GM23338 (cell line): Measurements from ENCODE around the gene HERC2. TPM values are rescaled to one million over a fixed set of nuclear protein-coding genes. Genes with fewer than 3 reads are reported as not detected.

Experiments used
- ATAC-seq: fragments of 200-7000 bp; cut with Tn5 transposase; 3 replicates; pipeline ENCODE4 v1.9.1; 2020
- DNase-seq: peaks from one replicate; pipeline ENCODE4 v3.0.0-alpha.2; 2015; ENCODE audit warnings: low spot score
- H2AFZ ChIP-seq: fragments of 200-600 bp; sonication (generic); 2 replicates; pipeline ENCODE4 v1.8.0; 2016; ENCODE audit warnings: antibody characterized with exemption, mild to moderate bottlenecking, moderate library complexity
- H3F3A ChIP-seq: fragments of 200-600 bp; sonication (generic); replicated peaks from 2 replicates; pipeline ENCODE4 v1.8.0; 2017; ENCODE audit warnings: antibody characterized with exemption, mixed run types, low read depth
- H3K27ac ChIP-seq: fragments of 200-600 bp; sonication (generic); 2 replicates; pipeline ENCODE4 v1.6.1; 2016; ENCODE audit warnings: low read depth
- H3K27me3 ChIP-seq: fragments of 200-600 bp; sonication (generic); 2 replicates; pipeline ENCODE4 v1.8.0; 2016; ENCODE audit warnings: mild to moderate bottlenecking, mixed run types, moderate library complexity; ENCODE audit not compliant: insufficient read depth
- H3K36me3 ChIP-seq: fragments of 200-600 bp; sonication (generic); 2 replicates; pipeline ENCODE4 v1.8.0; 2016; ENCODE audit warnings: mild to moderate bottlenecking; ENCODE audit not compliant: insufficient read depth
- H3K4me1 ChIP-seq: fragments of 200-600 bp; sonication (generic); 2 replicates; pipeline ENCODE4 v1.8.0; 2016; ENCODE audit warnings: mild to moderate bottlenecking, moderate library complexity; ENCODE audit not compliant: insufficient read depth
- H3K4me2 ChIP-seq: fragments of 200-600 bp; sonication (generic); 2 replicates; pipeline ENCODE4 v1.7.1; 2017; ENCODE audit warnings: mixed run types
- H3K4me3 ChIP-seq: fragments of 200-600 bp; sonication (generic); 2 replicates; pipeline ENCODE4 v1.6.1; 2016; ENCODE audit warnings: mixed run types
- H3K79me2 ChIP-seq: fragments of 200-600 bp; sonication (generic); replicated peaks from 2 replicates; pipeline ENCODE4 v1.8.0; 2017; ENCODE audit warnings: mild to moderate bottlenecking; ENCODE audit not compliant: insufficient read depth
- H3K9me2 ChIP-seq: fragments of 200-600 bp; sonication (generic); 2 replicates; pipeline ENCODE4 v1.8.0; 2017; ENCODE audit not compliant: insufficient read depth
- H4K20me1 ChIP-seq: fragments of 200-600 bp; sonication (generic); replicated peaks from 2 replicates; pipeline ENCODE4 v1.8.0; 2017; ENCODE audit warnings: mild to moderate bottlenecking; ENCODE audit not compliant: insufficient read depth
- H3K27ac Mint-ChIP-seq: 2 replicates; pipeline ENCODE4 v1.8.0; 2020; ENCODE audit warnings: inconsistent platforms, mild to moderate bottlenecking, moderate library complexity, mixed read lengths
- H3K27me3 Mint-ChIP-seq: 3 replicates; pipeline ENCODE4 v1.8.0; 2022; ENCODE audit warnings: low read depth, mild to moderate bottlenecking, moderate library complexity, mixed read lengths, inconsistent platforms; ENCODE audit not compliant: insufficient read depth, poor library complexity
- H3K36me3 Mint-ChIP-seq: 3 replicates; pipeline ENCODE4 v1.8.0; 2021; ENCODE audit warnings: low read depth, mild to moderate bottlenecking, inconsistent platforms, moderate library complexity, mixed read lengths
- H3K4me1 Mint-ChIP-seq: 3 replicates; pipeline ENCODE4 v1.8.0; 2020; ENCODE audit warnings: mild to moderate bottlenecking, inconsistent platforms, mixed read lengths
- H3K4me3 Mint-ChIP-seq: 3 replicates; pipeline ENCODE4 v1.8.0; 2021; ENCODE audit warnings: moderate library complexity, mild to moderate bottlenecking, inconsistent platforms, mixed read lengths
- H3K9me3 Mint-ChIP-seq: 3 replicates; pipeline ENCODE4 v1.8.0; 2020; ENCODE audit warnings: moderate library complexity, mild to moderate bottlenecking, inconsistent platforms, mixed read lengths
- CREB1 ChIP-seq: fragments of 250-450 bp; sonication (Bioruptor Pico); IDR thresholded peaks from 2 replicates; pipeline ENCODE4 v1.5.0; 2020; ENCODE audit warnings: low read depth, mild to moderate bottlenecking, moderate library complexity
- CTCF ChIP-seq, 2 experiments: fragments of 200-600 bp in 1 of 2; sonication (generic) in 1 of 2; conservative IDR thresholded peaks; 2 replicates each; pipeline versions ENCODE4 v1.5.1 to v1.6.1; 2016 to 2017; ENCODE audit warnings: antibody characterized with exemption in 2 of 2, low read depth in 2 of 2, mild to moderate bottlenecking in 2 of 2, moderate library complexity in 1 of 2
- EZH2 ChIP-seq: fragments of 200-600 bp; sonication (generic); IDR thresholded peaks from one replicate; pipeline ENCODE4 v1.8.0; 2017; ENCODE audit warnings: antibody characterized with exemption, mild to moderate bottlenecking, low read depth; ENCODE audit not compliant: unreplicated experiment
- EZH2phosphoT487 ChIP-seq: fragments of 200-600 bp; sonication (generic); IDR thresholded peaks from one replicate; pipeline ENCODE4 v1.8.1; 2018; ENCODE audit warnings: antibody characterized with exemption; ENCODE audit not compliant: unreplicated experiment
- JUNB ChIP-seq: IDR thresholded peaks from one replicate; pipeline ENCODE4 v1.6.1; 2016; ENCODE audit warnings: antibody characterized with exemption; ENCODE audit not compliant: unreplicated experiment
- NANOG ChIP-seq: IDR thresholded peaks from 2 replicates; pipeline ENCODE4 v1.6.1; 2016; ENCODE audit warnings: antibody characterized with exemption, borderline replicate concordance
- POLR2AphosphoS5 ChIP-seq: IDR thresholded peaks from 2 replicates; pipeline ENCODE4 v1.6.1; 2016; ENCODE audit warnings: antibody characterized with exemption, low read depth
- REST ChIP-seq: IDR thresholded peaks from one replicate; pipeline ENCODE4 v1.6.1; 2018; ENCODE audit warnings: antibody characterized with exemption; ENCODE audit not compliant: unreplicated experiment
- STAT1 ChIP-seq: IDR thresholded peaks from one replicate; pipeline ENCODE4 v1.6.1; 2016; ENCODE audit warnings: antibody characterized with exemption; ENCODE audit not compliant: unreplicated experiment
- ZNF114 ChIP-seq: fragments of 250-450 bp; sonication (Bioruptor Pico); IDR thresholded peaks from 2 replicates; pipeline ENCODE4 v1.5.0; 2020; ENCODE audit warnings: mild to moderate bottlenecking, moderate library complexity
- ZNF462 ChIP-seq: fragments of 250-450 bp; sonication (Bioruptor Pico); IDR thresholded peaks from 2 replicates; pipeline ENCODE4 v1.5.0; 2020; ENCODE audit warnings: mild to moderate bottlenecking, moderate library complexity
- polyA plus RNA-seq: library from polyadenylated mRNA; unstranded; fragments of >200 nt; fragmentation: Nextera tagmentation; extraction: Ambion mirVana; gene quantifications from 2 replicates; pipeline ENCODE4 v1.2.1, GENCODE V29; 2016
- total RNA-seq: library from RNA; depleted of rRNA; stranded (reverse); fragments of >200 nt; shearing (Covaris generic); gene quantifications from 2 replicates; pipeline ENCODE4 v1.2.3, GENCODE V29; 2014

The HERC2 gene
- total and polyA plus RNA-seq, 2 experiments from 2014 or later, result 71.3 to 80.7 TPM

- H3K36me3 Mint-ChIP-seq, result peaks cover 63% of the 10 kb centered on the region
- Histone ChIP-seq H3K79me2 (peaks cover 68% of the 10 kb centered on the region), H2AFZ (no peak overlapping the region), H3K4me3 (no peak overlapping the region), H4K20me1 (peaks cover 24% of the 10 kb centered on the region), H3K4me1 (no peaks in the 10 kb centered on the region), H3K27me3 (no peaks in the 10 kb centered on the region), H3K4me2 (no peak overlapping the region), H3K9me2 (no peaks in the 10 kb centered on the region), H3K36me3 (peaks cover 21% of the 10 kb centered on the region; the same call in 1 of the 2 replicates), H3K27ac (no peak overlapping the region), H3F3A (no peaks in the 10 kb centered on the region)
- H3K4me3 Mint-ChIP-seq, result no peak overlapping the region
- H3K27me3 Mint-ChIP-seq, result no peaks in the 10 kb centered on the region
- H3K4me1 Mint-ChIP-seq, result peaks cover 18% of the 10 kb centered on the region; the same call in 2 of the 3 replicates
- no peak for ATAC-seq
- H3K9me3 Mint-ChIP-seq, result no peaks in the 10 kb centered on the region
- TF ChIP-seq ZNF114 (no peak), REST (no peak), POLR2AphosphoS5 (no peak), JUNB (no peak), ZNF462 (CRISPR knock-in tag) (no peak), NANOG (no peak), EZH2 (no peak), EZH2phosphoT487 (no peak), CREB1 (CRISPR knock-in tag) (no peak), STAT1 (no peak), CTCF (conservative IDR thresholded peaks at IDR 0.05; ENCODE audit: low read depth in 2 of 2) (no peak)
- no peak for DNase-seq
- no peak overlapping the region for H3K27ac Mint-ChIP-seq
Observed at GRCh38 chr15:28260317-28260716, 61.7 kb downstream of the HERC2 start.
